C4-2B (cell line): Measurements from ENCODE around the gene CIDEB.
"Not testable (repeated sequence)": the region's sequence is repeated elsewhere in the genome, so short reads cannot be mapped to it uniquely, and the experiment has no call there.

Experiments
- H3K27ac ChIP-seq: fragments of 450-650 bp; 2 replicates; pipeline ENCODE4 v1.5.1; 2017
- CTCF ChIP-seq: fragments of 450-650 bp; conservative IDR thresholded peaks from 2 replicates; pipeline ENCODE4 v1.5.1; 2017; ENCODE audit warnings: mild to moderate bottlenecking
- ZFX ChIP-seq: fragments of 450-650 bp; IDR thresholded peaks from 2 replicates; pipeline ENCODE4 v1.6.1; 2017

CIDEB gene

GRCh38 chr14:24307575-24308341, at the start of gene CIDEB:
Gene CIDEB (minus strand): TSS chr14:24307977. CDS start chr14:24307858, 119 bp downstream.
- no peak within 1 kb of the TSS for H3K27ac ChIP-seq
- TF ChIP-seq ZFX (no peak), CTCF (peak; percentile 94)

- TF ChIP-seq CTCF = no peak
- TF ChIP-seq ZFX = no peak
- H3K27ac ChIP-seq = no peak overlapping the region
Measured at GRCh38 chr14:24356208-24356607, 48.4 kb upstream of the CIDEB start.

- H3K27ac ChIP-seq = no peak overlapping the region
- TF ChIP-seq ZFX (no peak), CTCF (no peak)
Measured at GRCh38 chr14:24355009-24355408, 47.2 kb upstream of the CIDEB start.

GRCh38 chr14:24354482-24354825, 46.7 kb upstream of the CIDEB start:
- not testable (repeated sequence) for H3K27ac ChIP-seq

GRCh38 chr14:24353559-24354481, 46.0 kb upstream of the CIDEB start:
- no peak for TF ChIP-seq ZFX
- no peak for TF ChIP-seq CTCF
- no peak overlapping the region for H3K27ac ChIP-seq

- no peak for TF ChIP-seq CTCF
- no peak for TF ChIP-seq ZFX
- no peak overlapping the region for H3K27ac ChIP-seq
Measured at GRCh38 chr14:24351517-24351916, 43.7 kb upstream of the CIDEB start.

GRCh38 chr14:24349742-24350141, 42.0 kb upstream of the CIDEB start:
- no peak for TF ChIP-seq ZFX
- TF ChIP-seq CTCF = no peak
- no peak overlapping the region for H3K27ac ChIP-seq
